H54 (cell line): ENCODE results near the gene PDZD8.

ENCODE experiments used
- DNase-seq: peaks from one replicate; pipeline ENCODE4 v3.0.0; 2011; ENCODE audit warnings: low spot score, mixed read lengths; ENCODE audit not compliant: insufficient read length
- FAIRE-seq: peaks from 3 replicates; lab custom pipeline; 2011; peaks lifted over from hg19 to GRCh38; lab: Jason Lieb, UNC
- POLR2A ChIP-seq: IDR thresholded peaks from 2 replicates; pipeline ENCODE4 v1.6.1; 2011; ENCODE audit warnings: low read depth, mild to moderate bottlenecking, low read length

The PDZD8 gene, protein sequence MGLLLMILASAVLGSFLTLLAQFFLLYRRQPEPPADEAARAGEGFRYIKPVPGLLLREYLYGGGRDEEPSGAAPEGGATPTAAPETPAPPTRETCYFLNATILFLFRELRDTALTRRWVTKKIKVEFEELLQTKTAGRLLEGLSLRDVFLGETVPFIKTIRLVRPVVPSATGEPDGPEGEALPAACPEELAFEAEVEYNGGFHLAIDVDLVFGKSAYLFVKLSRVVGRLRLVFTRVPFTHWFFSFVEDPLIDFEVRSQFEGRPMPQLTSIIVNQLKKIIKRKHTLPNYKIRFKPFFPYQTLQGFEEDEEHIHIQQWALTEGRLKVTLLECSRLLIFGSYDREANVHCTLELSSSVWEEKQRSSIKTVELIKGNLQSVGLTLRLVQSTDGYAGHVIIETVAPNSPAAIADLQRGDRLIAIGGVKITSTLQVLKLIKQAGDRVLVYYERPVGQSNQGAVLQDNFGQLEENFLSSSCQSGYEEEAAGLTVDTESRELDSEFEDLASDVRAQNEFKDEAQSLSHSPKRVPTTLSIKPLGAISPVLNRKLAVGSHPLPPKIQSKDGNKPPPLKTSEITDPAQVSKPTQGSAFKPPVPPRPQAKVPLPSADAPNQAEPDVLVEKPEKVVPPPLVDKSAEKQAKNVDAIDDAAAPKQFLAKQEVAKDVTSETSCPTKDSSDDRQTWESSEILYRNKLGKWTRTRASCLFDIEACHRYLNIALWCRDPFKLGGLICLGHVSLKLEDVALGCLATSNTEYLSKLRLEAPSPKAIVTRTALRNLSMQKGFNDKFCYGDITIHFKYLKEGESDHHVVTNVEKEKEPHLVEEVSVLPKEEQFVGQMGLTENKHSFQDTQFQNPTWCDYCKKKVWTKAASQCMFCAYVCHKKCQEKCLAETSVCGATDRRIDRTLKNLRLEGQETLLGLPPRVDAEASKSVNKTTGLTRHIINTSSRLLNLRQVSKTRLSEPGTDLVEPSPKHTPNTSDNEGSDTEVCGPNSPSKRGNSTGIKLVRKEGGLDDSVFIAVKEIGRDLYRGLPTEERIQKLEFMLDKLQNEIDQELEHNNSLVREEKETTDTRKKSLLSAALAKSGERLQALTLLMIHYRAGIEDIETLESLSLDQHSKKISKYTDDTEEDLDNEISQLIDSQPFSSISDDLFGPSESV

DNA sequence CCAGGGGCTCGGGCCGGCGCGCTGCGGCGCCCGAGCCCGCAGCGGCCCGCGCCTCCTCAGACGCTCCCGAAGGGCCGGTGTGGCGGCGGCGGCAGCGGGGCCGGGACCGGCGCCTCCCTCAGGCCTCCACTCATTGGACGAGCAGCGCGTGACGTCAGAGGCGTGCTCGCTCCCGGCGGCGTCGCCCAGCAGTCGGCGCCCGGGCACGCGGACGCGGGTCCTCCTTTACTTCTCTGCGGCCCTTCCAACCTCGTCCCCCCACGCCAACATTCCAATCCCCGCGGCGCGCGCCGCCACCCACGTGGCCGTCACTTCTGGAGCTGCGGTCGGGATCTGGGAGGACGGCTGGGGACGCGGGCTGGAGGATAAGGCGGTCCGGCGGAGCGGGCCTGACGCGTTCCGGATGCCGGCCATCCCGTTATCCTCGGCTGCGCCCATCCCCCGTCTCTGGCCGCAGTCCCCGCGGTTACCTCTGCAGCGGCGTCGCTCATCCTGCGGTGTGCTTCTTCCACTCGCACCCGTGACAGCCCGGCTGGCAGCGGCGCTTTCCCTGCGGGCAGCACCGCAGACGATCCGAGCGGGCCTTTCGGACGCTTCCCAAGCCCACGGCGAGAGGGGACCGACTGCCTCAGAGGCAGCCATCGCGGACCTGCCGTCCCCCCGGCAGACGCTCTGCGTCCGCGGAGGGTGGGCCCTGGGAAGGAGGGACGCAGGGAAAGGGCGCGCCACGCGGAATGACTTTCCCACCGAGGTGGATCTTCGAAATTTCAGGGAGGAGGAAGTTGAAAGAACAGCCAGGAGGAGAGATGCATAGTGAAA lies at the start of gene PDZD8:
Gene PDZD8 (minus strand): TSS at position 81 of the 819 bp plus-strand sequence. CDS start 213 bp downstream, outside the sequence.
- no peak for FAIRE-seq
- TF ChIP-seq POLR2A = peak; percentile 82
- DNase-seq = peak; percentile 86

DNA sequence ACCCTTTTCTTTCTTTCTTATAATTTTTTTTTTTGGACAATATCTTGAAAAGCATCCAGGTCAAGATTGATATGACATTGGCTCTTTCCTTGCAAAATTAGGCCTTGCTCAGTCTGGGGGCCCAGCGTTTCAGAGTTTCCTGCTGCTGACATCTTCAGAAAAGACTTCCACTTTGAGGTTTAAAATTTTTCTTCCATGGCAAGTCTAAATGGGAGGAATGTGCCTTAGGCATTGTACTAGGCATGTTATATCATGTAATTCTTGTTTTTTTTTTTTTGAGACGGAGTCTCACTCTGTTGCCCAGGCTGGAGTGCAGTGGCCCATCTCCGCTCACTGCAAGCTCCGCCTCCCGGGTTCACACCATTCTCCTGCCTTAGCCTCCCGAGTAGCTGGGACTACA lies 48.9 kb upstream of the PDZD8 start:
- FAIRE-seq = no peak
- DNase-seq = no peak
- no peak for TF ChIP-seq POLR2A

DNA sequence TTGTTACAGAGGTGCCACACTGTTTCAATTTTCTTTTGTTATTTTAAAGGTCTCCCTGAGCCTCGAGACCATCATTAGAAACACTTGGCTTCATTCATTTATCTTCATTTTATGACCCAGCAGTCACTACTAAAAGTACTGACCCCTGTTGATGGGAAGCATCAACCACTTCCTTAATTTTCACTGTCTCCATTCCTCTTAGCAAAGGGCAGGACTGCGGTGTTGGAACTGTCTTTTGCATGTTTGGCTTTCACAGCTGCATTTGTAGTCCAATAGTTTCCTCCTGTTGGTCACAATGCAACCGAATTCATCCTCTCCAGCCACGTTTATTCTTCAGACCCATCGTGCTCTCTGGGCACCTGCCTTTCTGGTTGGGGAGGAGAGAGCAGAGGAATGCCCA lies 46.7 kb upstream of the PDZD8 start:
- FAIRE-seq (no peak), DNase-seq (no peak)
- TF ChIP-seq POLR2A = no peak

DNA sequence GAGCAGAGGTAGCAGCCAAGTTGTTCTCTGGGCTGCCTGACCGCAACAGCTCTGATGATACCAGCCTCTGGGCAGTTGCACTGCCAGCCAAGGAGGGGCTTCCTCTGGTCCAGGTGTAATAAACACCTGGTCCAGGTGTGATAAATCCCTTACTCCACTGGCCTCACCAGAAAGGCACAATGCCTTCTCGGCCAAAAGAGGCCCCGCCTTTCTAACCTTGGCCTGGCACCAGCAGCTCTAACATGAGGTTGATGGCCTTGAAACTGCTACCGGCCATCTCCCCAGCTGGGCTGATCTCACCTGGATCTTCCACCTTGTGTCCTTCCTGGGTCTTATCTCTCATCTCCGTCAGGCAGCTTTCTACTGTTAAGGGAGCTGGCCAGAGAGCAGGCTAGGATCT lies 45.5 kb upstream of the PDZD8 start:
- DNase-seq (no peak), FAIRE-seq (no peak)
- TF ChIP-seq POLR2A = no peak

DNA sequence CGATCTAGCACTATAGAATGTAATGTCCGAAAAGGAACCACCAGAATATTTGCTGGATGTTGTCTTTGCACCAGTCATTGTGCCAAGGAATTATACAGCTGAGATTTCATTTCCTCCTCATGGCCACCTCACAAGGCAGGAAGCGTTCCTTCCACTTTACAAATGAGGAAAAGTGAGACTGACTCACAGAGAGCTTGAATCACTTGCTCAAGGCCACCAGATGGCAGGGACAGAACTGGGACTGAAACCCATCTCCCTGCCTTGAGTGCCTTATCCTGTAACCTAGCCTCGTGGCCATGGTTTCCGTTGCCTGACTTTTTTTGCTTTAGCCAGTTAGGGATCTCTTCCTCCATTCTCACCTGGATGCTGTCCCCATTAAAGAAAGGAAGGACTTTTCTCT lies 44.7 kb upstream of the PDZD8 start:
- FAIRE-seq (no peak), DNase-seq (no peak)
- no peak for TF ChIP-seq POLR2A

DNA sequence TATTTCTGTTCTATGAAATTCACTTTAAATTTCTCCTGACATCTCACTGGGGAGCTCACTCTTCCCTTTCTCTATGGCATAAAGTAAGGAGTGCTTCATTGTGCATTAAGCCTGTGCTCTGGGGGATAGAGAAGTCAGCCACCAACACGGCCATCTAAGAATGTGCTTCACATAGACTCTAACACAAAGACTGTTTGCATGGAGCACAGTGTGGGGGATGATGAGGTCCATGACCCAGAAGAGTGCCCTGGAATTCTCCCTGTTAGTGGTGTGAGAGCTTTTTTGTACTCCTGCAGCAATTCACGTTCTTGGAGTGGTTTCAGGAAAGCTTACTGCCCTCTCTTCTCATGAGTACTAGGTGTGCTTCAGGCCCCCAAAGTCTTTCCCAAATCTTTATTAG lies 43.9 kb upstream of the PDZD8 start:
- DNase-seq (no peak), FAIRE-seq (no peak)

DNA sequence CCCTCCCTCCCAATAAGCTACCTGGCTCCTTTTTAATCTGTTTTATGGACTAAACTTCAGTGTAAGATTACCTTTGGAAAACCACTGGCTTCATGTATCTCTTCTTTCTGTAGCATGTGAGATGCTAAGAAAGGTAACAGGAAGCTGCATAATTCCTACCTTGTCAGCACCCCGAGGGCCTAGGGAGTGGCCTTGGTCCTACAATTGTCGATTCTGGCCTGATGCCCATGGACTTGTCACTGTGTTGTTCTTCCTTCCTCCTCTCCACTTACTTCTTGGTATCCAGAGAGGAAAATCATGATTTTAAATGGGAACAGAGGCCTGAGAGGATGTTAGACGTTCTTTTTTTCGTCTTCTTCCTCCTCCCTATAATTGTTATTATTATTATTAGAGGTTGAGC lies 42.9 kb upstream of the PDZD8 start:
- no peak for TF ChIP-seq POLR2A
- FAIRE-seq = no peak
- DNase-seq = no peak

More for the DNA sequence above, 43.9 kb upstream of the PDZD8 start:
- TF ChIP-seq POLR2A = no peak

DNA sequence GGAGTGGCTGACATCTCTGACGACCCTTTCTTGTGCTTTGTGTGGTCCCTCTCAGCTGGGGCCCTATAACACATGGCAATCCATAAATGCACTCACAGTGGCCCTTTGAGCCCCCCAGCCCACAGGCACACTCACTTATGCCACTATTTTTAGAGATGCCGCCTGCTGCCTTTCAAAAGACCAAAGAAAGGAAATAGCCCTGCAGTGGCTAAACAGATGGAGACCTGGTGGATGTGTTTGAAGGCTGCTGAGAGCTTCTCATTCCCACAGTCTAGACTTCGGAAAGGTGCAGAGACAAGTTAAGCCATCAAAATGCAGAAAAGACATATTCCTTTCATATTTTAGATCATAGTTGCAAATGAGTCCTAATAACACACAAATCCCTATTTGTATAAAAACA lies 42.0 kb upstream of the PDZD8 start:
- DNase-seq (no peak), FAIRE-seq (no peak)
- no peak for TF ChIP-seq POLR2A

DNA sequence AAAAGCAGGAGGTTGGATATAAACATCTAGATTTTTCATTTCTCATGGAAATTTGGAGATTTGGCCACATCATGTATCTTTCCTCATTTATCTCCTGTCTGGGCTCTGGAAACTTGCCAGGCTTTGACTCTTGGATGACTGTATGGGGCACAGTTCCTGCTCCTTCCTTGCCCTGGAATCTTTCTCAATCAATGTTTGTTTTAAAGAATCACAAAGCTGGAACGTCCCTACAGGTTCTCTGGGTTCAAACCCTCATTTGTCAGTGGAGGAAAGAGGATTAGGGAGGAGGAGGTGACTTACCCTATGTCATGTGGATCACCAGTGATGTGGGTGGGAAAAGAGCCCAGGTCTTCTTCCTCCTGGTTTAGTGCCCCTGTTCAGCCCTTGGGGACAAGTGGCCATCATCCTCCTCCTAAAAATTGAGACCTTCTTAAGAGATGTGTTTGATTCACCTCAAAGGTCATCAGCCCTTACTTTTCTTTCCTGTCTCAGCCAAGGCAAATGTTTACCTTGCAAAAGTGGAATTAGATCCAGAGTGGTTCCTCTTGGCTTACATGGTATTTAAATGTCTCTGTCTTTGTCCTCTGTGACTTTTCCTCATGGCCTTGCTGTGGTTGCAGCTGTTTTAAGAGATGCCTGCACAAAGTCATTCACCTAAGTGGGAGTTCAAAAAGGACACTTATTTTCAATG lies 38.8 kb upstream of the PDZD8 start:
- FAIRE-seq (no peak), DNase-seq (no peak)
- TF ChIP-seq POLR2A = no peak

DNA sequence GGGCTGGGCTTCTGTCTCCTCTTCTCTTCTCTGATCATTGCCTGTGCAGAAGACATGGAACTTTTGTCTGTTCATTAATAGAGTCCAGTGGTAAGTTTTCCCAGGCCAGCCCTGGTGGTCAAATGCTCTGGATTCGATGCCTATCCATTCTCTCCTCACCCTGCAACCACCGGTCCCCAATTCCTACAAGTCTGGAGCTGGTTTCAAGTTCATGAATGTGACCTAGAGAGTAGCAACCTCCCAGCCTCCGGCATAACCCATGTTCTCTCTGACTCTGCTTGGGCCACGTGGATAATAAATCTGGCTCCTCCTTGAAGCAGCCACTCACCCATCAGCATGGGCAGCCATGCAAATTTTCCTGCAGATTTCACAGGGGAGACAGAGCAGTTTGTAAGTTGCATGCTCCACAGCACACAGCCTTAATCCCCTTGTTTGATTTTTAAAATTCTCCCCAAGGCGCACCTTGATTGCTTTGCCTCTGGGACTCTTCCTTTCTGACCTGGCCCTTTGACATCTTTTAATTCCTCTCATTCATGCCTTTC lies 37.3 kb upstream of the PDZD8 start:
- FAIRE-seq = no peak
- no peak for TF ChIP-seq POLR2A

DNA sequence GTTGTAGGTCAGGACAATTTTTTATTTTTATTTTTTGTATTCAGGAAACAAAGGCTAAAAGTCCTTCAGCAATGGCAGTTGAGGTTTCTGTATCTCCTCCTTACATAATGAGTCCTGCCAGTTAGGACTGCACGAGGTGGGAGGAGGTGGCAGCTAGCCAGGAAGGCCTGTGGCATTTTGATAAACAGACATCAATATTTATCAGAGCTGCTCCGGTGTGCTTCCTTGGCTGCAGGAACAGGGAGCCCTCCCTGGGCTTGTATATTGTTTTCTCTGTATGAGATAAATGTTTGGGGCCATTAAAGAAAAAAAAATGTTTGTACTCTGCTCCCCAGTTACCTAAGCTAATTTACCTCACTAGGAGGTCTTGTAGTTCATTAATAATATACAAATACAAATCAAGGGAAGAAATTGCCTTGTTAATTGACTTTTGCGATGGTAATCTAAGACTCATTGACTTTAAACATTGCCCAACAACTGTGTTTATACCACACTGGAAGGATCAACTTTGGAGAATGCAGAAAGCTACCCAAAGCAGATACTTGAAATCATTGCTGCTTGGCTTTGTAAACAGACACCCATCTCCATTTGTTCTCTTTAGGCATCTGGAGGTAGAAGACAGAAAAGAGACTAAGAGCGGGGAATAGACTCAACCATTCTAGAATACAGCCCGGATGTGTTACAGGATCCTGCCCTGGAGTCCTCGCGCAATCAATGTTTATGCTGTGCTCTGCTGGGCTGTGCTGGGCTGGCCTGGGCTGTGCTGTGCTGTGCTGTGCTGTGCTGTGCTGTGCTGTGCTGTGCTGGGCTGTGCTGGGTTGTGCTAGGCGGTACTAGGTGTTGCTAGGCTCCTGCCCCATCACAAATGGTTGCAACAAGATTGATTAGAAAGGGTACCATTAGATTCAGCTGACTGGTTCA lies 36.5 kb upstream of the PDZD8 start:
- FAIRE-seq = no peak
- no peak for DNase-seq
- TF ChIP-seq POLR2A = no peak

More for the DNA sequence above, 37.3 kb upstream of the PDZD8 start:
- no peak for DNase-seq
